ENCODE measurements around the gene CBLL1. TPM values are rescaled to one million over a fixed set of nuclear protein-coding genes. Genes with fewer than 3 reads are reported as not detected.

Gene CBLL1
- total RNA-seq, 1 experiment from 2014 or later, result 35.0 TPM

- no TSS peak for BruUV-seq (replicated peaks)
These were observed 42.8 kb upstream of the CBLL1 start for GRCh38 chr7:107701191-107701590.

More at GRCh38 chr7:107701191-107701590, 42.8 kb upstream of the CBLL1 start:
- Histone ChIP-seq H3K36me3 (ENCODE audit: control insufficient read depth in 1 of 2, insufficient read depth in 2 of 2, low read length in 2 of 2) (no peaks in the 10 kb centered on the region), H3K9me3 (ENCODE audit: control insufficient read depth in 1 of 2, insufficient read depth in 1 of 2, low read depth in 1 of 2, low read length in 2 of 2) (no peaks in the 10 kb centered on the region), H3K27ac (ENCODE audit: low read depth, low read length) (no peak overlapping the region), H3K4me2 (ENCODE audit: low read length) (no peak overlapping the region), H2AFZ (ENCODE audit: low read depth, low read length, poor library complexity, severe bottlenecking) (no peak overlapping the region), H3K4me3 (replicated peaks in 1 of 2; ENCODE audit: low read depth in 1 of 2, low read length in 2 of 2) (no peak overlapping the region), H3K9ac (ENCODE audit: low read length) (no peak overlapping the region), H4K20me1 (ENCODE audit: insufficient read depth) (no peaks in the 10 kb centered on the region), H3K27me3 (ENCODE audit: insufficient read depth, low read length) (no peaks in the 10 kb centered on the region), H3K9me2 (ENCODE audit: insufficient read depth) (no peaks in the 10 kb centered on the region), H3K79me2 (ENCODE audit: insufficient read depth, low read length) (no peaks in the 10 kb centered on the region), H3K4me1 (ENCODE audit: control insufficient read depth in 1 of 2, insufficient read depth in 2 of 2, low read length in 2 of 2) (no peaks in the 10 kb centered on the region)
- intact Hi-C loops (cut with micrococcal nuclease), result no loop called here
- RAD21 ChIA-PET (ENCODE audit: low non-redundant PET in 1 of 2, low total read pairs in 2 of 2, uncharacterized antibody in 2 of 2, unreplicated experiment in 2 of 2), result no interaction called here
- POLR2A ChIA-PET, result no interaction called here
- CTCF ChIA-PET, result no interaction called here
- DNase-seq (ENCODE audit: low read depth, low spot score) (no peak), ATAC-seq (no peak)
- no peak for TF ChIP-seq YY1 (IDR thresholded peaks at IDR 0.05; ENCODE audit: extremely low read depth, insufficient replicate concordance, low read depth, low read length)
- TF ChIP-seq TCF7L2 (IDR thresholded peaks at IDR 0.05; ENCODE audit: borderline replicate concordance, extremely low read depth, insufficient read depth, insufficient read length), result no peak
- TF ChIP-seq ZNF274 (IDR thresholded peaks at IDR 0.05; ENCODE audit: low read depth, low read length), result no peak
- TF ChIP-seq POLR2A (IDR thresholded peaks at IDR 0.05; ENCODE audit: borderline replicate concordance, extremely low read depth, insufficient read depth, insufficient read length), result no peak
- TF ChIP-seq, protein P1, sequence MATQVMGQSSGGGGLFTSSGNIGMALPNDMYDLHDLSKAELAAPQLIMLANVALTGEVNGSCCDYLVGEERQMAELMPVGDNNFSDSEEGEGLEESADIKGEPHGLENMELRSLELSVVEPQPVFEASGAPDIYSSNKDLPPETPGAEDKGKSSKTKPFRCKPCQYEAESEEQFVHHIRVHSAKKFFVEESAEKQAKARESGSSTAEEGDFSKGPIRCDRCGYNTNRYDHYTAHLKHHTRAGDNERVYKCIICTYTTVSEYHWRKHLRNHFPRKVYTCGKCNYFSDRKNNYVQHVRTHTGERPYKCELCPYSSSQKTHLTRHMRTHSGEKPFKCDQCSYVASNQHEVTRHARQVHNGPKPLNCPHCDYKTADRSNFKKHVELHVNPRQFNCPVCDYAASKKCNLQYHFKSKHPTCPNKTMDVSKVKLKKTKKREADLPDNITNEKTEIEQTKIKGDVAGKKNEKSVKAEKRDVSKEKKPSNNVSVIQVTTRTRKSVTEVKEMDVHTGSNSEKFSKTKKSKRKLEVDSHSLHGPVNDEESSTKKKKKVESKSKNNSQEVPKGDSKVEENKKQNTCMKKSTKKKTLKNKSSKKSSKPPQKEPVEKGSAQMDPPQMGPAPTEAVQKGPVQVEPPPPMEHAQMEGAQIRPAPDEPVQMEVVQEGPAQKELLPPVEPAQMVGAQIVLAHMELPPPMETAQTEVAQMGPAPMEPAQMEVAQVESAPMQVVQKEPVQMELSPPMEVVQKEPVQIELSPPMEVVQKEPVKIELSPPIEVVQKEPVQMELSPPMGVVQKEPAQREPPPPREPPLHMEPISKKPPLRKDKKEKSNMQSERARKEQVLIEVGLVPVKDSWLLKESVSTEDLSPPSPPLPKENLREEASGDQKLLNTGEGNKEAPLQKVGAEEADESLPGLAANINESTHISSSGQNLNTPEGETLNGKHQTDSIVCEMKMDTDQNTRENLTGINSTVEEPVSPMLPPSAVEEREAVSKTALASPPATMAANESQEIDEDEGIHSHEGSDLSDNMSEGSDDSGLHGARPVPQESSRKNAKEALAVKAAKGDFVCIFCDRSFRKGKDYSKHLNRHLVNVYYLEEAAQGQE (IDR thresholded peaks at IDR 0.05; ENCODE audit: low read depth), result no peak
- no peak for TF ChIP-seq ATF3 (IDR thresholded peaks at IDR 0.05)
- no peak for TF ChIP-seq SRF (IDR thresholded peaks at IDR 0.05; ENCODE audit: low read depth)
- no peak for TF ChIP-seq EZH2 (IDR thresholded peaks at IDR 0.05)
- TF ChIP-seq, protein P2, sequence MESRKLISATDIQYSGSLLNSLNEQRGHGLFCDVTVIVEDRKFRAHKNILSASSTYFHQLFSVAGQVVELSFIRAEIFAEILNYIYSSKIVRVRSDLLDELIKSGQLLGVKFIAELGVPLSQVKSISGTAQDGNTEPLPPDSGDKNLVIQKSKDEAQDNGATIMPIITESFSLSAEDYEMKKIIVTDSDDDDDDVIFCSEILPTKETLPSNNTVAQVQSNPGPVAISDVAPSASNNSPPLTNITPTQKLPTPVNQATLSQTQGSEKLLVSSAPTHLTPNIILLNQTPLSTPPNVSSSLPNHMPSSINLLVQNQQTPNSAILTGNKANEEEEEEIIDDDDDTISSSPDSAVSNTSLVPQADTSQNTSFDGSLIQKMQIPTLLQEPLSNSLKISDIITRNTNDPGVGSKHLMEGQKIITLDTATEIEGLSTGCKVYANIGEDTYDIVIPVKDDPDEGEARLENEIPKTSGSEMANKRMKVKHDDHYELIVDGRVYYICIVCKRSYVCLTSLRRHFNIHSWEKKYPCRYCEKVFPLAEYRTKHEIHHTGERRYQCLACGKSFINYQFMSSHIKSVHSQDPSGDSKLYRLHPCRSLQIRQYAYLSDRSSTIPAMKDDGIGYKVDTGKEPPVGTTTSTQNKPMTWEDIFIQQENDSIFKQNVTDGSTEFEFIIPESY (IDR thresholded peaks at IDR 0.05; ENCODE audit: extremely low read depth, insufficient replicate concordance, low read length), result no peak
